Gastrocnemius medialis (tissue), 4 donors: ENCODE measurements around the gene GNAI1.

Experiments used
- POLR2A ChIP-seq, 2 donors: fragments of 450-650 bp; IDR thresholded peaks; one replicate each; pipeline ENCODE4 v1.6.1; 2017; ENCODE audit warnings: antibody characterized with exemption in 2 of 2, mild to moderate bottlenecking in 2 of 2, moderate library complexity in 2 of 2
- TF ChIP-seq, protein P1 (sequence below), 5 experiments: fragments of 450-650 bp in 3 of 5; fragments of 200-600 bp in 2 of 5; sonication (generic) in 2 of 5; IDR thresholded peaks in 4 of 5; conservative IDR thresholded peaks in 1 of 5; 1 replicate in 4 of 5; 2 replicates in 1 of 5; pipeline ENCODE4 v1.5.1; 2016 to 2019; ENCODE audit warnings: antibody characterized with exemption in 5 of 5, mild to moderate bottlenecking in 3 of 5, moderate library complexity in 3 of 5

DNA sequence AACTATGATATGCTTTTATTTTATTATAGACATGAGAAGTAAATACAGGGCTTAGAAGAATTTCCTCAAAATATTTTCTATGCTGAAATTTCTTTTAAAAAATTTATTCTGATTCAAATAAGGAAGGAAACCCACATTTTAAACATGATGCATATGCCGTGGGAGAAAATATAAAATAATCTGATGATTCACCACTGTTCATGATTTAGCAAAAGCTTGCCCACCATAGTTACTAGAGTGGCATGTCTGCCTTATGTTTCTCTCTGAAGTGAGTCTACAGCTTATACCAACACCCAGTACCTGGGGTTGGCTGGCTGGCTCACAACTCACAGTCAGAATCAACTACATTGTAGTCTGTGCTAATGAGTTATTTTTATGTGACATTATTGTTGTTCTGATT lies 102.0 kb downstream of the GNAI1 start:
- TF ChIP-seq, protein P1, sequence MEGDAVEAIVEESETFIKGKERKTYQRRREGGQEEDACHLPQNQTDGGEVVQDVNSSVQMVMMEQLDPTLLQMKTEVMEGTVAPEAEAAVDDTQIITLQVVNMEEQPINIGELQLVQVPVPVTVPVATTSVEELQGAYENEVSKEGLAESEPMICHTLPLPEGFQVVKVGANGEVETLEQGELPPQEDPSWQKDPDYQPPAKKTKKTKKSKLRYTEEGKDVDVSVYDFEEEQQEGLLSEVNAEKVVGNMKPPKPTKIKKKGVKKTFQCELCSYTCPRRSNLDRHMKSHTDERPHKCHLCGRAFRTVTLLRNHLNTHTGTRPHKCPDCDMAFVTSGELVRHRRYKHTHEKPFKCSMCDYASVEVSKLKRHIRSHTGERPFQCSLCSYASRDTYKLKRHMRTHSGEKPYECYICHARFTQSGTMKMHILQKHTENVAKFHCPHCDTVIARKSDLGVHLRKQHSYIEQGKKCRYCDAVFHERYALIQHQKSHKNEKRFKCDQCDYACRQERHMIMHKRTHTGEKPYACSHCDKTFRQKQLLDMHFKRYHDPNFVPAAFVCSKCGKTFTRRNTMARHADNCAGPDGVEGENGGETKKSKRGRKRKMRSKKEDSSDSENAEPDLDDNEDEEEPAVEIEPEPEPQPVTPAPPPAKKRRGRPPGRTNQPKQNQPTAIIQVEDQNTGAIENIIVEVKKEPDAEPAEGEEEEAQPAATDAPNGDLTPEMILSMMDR (IDR thresholded peaks at IDR 0.05 in 4 of 5, conservative IDR thresholded peaks at IDR 0.05 in 1 of 5), result no peak
- TF ChIP-seq POLR2A (IDR thresholded peaks at IDR 0.05), result no peak
